Stimulated activated CD8-positive, alpha-beta memory T cell treated with anti-CD3 and anti-CD28 coated beads, Interleukin-4, amount 100 ng/mL, for 24 hours (primary cell): ENCODE results near the gene MICB.
"Not testable (repeated sequence)": the region's sequence is repeated elsewhere in the genome, so short reads cannot be mapped to it uniquely, and the experiment has no call there.

Experiments used
- DNase-seq: peaks from one replicate; pipeline ENCODE4 v3.0.0-alpha.2; 2020; ENCODE audit warnings: low read depth

MICB gene

DNA sequence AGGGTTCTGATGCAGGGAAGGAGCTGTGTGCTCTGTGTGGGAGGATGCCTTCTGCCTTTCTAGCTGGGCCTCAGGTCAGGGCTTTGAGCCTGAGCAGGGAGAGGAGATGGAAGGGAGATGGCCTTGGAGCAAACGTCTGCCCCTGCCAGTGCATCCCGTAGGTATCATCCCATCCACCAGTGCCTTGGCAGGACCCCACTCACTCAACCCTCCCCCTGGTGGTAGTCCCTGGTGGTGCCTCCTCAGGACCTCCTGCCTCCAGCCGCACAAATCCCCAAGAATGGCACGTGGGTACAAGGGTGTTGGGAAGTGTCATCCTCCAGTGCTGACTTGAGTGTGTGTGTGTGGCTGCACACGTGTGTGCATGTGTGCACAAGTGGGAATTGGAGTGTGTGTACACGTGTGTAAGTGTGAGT is 23.1 kb upstream of the MICB start:
- DNase-seq = no peak

DNA sequence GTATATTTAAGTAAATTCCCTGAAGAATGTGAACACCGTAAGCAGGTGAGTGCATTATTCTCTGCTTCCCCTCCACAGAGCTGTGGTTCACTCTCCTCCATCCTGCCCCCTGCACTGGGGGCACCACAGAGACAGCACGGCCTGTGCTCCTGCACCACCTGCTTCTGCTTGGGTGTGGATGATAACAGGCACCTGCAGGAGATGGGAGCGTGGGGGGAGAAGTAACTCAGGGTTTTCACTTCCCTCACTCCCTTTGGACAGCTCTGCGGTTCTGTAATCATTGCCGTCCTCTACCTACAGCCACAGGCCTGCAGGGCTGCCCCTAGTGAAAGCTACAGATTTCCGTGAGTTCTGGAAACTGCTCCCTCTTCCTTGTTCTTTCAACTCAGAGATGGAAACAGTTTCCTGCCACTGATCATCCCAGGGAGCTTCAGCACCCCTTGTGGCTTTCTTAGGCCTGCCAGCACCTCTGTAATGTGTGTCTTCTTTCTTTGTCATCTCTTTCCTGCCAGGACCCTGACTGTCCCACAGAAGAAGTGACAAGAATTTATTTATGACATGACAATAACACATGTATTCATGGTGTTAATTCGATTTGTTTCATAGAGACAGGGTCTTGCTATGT is 21.3 kb upstream of the MICB start:
- DNase-seq = no peak

- no peak for DNase-seq
These were observed 20.4 kb upstream of the MICB start for GRCh38 chr6:31477521-31477920.

DNA sequence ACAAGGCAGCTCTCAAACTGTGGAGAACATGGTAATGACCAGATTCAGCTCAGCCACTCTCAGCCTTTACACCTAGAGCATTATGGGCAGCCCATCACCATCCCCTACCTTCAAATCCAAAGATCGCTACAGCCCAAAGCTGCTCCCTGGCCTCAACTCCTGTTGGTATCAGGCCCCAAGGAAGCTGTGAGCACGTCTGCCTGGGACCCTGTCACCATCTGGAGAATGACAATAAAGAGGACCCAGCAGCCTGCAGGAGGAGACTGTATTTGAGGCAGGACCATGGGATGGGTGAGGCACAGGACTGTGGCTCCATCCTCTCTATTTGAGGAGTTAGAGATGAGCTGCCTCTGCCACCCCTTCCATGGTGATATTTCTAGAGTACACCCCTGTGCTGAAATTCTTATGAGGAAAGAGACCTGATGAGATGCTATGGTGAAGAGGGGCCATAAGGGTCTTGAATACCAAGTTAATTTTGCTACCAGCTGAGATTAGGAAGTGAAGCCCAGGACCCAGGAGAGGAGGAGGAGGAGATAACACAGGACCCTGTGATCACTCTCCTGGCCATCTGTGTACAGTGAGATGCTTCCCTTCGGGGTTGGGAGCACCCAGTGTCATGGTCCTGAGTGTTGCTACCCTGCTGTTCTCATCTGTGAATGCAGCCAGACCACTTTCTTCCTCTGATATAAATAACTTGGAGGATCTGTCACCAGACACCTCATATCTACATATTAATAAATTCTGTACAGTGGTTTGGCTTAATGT is 19.6 kb upstream of the MICB start:
- no peak for DNase-seq

- no peak for DNase-seq
These were observed 18.6 kb upstream of the MICB start for GRCh38 chr6:31479151-31479932.

GRCh38 chr6:31479933-31480535 is 17.9 kb upstream of the MICB start:
- no peak for DNase-seq

GRCh38 chr6:31480574-31480973 is 17.4 kb upstream of the MICB start:
- no peak for DNase-seq

GRCh38 chr6:31483392-31483791 is 14.6 kb upstream of the MICB start:
- no peak for DNase-seq

DNA sequence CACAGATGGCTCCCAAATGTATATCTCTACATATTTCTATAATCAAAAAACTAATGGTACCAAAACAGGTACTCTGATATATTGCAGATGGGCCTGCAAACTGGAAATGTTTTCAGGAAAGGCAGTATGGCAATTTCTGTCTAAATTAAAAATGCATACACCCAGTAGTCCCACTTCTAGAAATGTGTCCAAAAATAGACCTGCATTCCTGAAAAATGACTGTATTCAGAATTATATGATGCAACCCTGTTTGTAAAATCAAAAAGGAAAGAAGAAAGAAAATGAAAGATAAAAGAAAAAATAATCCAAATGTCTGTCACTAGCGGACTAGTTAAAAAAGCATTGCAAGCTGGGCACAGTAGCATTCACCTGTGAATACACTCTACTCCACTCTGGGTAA is 12.9 kb upstream of the MICB start:
- no peak for DNase-seq

DNA sequence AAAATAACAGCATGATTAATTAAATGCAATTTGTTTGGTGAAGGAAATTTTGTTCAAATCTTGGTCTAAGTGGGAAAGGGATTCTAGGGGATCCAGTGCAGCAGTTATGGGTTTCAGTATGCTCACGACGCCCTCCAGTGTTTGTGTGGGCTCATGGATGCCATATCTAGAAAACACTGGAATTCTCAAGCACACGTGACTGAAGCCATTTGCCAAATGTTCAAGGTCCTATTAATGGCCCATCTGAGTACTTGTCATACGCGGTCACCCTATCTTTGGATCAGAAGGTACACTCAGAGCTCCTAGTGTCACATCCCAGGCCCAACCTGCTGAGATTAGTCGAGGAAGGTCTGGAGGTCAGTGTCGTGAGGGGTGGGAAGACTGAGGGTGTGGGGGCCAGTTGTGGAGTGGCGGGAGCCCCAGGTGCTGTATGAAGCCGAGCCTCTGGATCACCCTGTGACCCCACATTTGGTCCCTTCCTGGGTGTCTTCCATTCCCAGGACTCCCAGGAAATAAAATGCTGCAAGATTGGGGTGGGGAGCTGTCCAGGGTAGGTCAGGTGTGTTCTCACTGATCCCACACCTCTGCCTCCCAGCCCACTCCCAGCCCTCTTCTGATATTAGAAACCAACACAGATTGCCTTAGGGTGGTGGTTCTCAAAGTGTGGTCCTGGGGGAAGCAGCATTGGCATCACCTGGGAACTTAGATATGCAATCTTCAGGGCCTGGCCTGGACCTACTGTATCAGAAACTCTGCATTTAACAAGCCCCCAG is 11.7 kb upstream of the MICB start:
- not testable (repeated sequence) for DNase-seq

DNA sequence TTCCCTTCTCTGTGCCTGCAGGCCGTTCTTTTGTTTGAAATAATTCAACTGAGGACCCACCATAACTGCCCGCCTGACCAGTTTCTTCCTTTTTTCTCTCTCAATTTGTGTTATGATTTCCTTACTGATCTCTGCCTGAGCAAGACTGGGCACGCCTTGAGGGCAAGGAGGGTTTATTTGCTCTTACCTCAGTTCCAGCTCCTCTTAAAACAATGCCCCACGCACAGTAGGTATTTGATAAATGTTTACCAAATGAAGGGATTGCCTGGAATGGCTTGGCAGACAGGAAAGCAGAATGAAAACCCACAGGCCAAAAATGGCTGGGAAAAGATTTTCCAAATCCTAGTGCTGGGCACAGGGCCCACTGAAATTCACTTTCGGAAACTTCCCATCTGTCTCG is 10.3 kb upstream of the MICB start:
- not testable (repeated sequence) for DNase-seq

GRCh38 chr6:31489086-31489485 is 8.9 kb upstream of the MICB start:
- DNase-seq = no peak

DNA sequence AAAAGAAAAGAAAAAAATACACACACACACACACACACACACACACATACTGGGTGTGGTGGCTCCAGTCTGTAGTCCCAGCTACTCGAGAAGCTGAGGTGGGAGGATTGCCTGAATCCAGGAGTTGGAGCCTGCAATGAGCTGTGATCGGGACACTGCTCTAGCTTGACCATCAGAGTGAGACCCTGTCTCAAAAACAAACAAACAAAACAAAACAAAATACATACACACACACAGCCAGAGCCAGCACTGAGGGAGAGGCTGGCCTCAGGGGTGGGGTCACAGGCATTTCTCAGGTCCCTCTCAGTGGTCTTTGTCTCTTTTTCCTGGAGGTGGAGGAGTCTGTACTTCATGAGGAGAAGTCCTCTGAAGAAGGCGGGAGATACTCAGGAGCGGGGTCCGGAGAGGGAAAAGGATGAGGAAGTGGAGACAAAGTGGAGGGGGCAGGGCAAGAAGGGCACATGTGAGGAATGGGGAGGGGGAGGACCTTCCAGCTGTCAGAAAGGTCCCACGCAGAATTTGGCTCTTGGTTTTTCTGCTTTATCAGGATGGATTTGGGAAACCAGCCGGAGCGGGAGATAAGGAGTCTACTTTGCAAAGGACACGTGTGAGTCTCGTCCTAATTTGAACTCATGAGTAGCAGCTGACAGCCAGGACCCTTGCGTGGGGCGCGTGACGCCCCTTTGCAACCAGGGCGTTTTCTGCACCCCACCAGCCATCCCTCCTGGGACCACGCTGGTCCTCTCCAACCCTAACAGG is 7.7 kb upstream of the MICB start:
- DNase-seq = no peak

GRCh38 chr6:31493550-31493874 is 4.4 kb upstream of the MICB start:
- DNase-seq = not testable (repeated sequence)

DNA sequence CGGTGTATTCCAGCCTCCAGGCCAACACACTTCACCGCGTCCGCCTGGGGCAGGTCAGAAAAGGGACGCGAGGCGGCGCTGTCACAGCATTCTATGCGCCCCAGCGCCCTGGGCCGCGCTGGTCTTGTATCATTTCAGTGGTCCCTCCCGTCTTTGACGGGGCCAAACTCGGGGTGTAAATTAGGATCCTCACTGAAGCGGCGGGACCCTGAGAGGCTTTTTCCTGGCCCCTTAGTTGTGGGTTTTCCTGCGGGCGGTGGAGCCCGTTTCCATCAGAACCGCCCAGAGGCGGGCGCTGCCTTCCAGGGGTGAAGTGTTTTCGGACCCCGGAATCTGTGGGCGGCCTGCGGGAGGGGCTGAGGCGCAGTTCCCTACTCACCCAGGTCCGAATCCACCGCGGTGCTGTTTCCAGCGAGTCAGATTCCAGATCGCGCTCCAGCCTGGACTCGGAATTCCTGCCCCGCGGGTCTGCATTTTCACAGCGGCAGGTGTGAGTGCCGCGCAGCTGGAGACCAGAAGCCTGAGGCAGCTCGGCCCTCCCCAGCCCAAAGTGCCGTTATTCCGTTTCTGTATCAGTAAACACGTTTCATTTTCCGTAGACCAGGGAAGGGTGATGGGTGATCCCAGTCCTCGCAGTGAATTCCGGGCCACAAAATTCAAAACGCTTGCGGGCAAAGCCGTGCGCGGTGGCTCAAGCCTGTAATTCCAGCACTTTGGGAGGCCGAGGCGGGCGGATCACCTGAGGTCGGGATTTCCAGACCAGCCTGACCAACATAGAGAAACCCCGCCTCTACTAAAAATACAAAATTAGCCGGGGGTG is 3.9 kb upstream of the MICB start:
- peak; percentile 66 for DNase-seq

DNA sequence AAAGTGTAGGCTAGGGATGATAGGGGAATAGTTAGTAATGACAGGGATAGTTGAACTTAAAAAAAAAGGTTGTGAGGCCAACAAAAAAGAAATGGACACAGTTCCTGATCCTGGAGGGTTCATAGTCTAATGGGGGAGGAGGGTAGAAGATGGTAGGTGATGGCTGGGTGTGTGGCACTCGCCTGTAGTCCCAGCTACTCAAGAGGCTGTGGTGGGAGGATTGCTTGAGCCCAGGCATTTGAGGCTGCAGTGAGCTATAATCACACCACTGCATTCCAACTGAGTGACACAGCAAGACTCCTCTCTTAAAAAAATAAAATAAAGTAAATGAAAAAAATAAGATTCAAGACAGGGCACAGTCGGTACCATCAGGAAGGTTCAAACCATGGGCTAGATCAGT is 2.4 kb upstream of the MICB start:
- no peak for DNase-seq

- DNase-seq = not testable (repeated sequence)
These were observed 1.1 kb upstream of the MICB start for GRCh38 chr6:31496826-31497225.

DNA sequence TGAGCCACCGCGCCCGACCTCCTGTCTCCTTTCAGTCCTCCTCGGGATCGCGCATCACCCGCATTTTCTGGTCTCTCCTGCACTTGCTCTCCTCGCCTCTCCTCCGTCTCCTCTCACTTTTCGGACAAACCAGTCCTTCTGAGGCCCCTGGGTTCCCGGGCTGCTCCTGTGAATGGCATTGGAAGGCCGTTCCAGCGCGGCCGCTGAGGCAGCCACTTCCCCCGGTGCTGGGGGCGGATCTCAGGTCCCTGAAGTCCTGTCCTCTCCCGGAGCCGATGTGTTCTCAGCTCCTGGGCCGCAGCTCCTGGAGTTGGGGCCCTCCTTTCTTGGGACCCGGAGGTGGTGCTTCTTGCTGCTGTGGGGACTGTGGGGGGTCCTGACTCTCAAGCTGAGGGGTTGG is 803 bp downstream of the MICB start:
- DNase-seq = no peak

DNA sequence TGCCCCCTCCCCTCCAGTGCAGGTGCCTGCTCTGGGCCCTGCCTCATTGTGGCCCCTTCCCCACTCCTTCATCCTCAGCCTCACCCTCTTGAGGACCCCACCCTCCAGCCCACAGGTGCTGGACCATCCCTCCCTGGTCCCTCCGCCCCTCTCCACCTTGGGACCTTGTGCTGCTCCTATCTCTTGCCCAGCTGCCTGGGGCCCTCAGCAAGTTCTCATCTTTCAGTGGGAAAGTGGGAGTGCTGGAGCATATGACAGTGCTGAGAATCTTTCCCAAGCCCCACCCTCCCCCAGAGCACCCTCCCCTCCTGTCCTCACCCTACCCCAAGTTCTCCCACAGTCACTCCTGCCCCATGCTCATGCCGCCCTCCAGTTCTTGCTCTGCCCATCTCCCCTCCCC is 1.7 kb downstream of the MICB start:
- not testable (repeated sequence) for DNase-seq

DNA sequence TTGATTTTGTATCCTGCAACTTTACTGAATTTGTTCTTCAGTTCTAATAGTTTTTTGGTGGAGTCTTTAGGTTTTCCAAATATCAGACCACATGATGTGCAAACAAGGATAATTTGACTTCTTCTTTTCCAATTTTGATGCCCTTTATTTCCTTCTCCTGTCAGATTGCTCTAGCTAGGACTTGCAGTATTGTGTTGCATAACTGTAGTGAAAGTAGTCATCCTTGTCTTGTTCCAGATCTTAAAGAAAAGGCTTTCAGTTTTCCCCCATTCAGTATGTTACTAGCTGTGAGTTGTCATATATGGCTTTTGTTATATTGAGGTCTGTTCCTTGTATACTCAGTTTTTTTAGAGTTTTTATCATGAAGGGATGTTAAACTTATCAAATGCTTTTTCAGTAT is 4.6 kb downstream of the MICB start:
- DNase-seq = no peak
